Fibroblast of lung (primary cell): ENCODE data around the gene NKAIN4. TPM values are rescaled to one million over a fixed set of nuclear protein-coding genes. Genes with fewer than 3 reads are reported as not detected.

Source experiments
- DNase-seq, 2 donors: peaks; one replicate each; pipeline versions ENCODE4 v3.0.0 to v3.0.0-alpha.2; 2010; ENCODE audit warnings: low read depth in 2 of 2
- H2AFZ ChIP-seq: 2 replicates; pipeline ENCODE4 v1.5.1; 2012; ENCODE audit warnings: low read length, control low read depth, inconsistent platforms
- H3K27ac ChIP-seq: 2 replicates; pipeline ENCODE4 v1.5.1; 2011; ENCODE audit warnings: low read length, control low read depth; ENCODE audit not compliant: insufficient read depth
- H3K27me3 ChIP-seq: 2 replicates; pipeline ENCODE4 v1.5.1; 2011; ENCODE audit warnings: mild to moderate bottlenecking, low read length; ENCODE audit not compliant: control insufficient read depth, insufficient read depth
- H3K36me3 ChIP-seq: 2 replicates; pipeline ENCODE4 v1.5.1; 2011; ENCODE audit warnings: low read length; ENCODE audit not compliant: control insufficient read depth, insufficient read depth
- H3K4me1 ChIP-seq: 2 replicates; pipeline ENCODE4 v1.5.1; 2011; ENCODE audit warnings: low read length; ENCODE audit not compliant: control insufficient read depth, insufficient read depth; ENCODE audit errors: extremely low read depth
- H3K4me2 ChIP-seq: 2 replicates; pipeline ENCODE4 v1.5.1; 2011; ENCODE audit warnings: low read length, control low read depth; ENCODE audit not compliant: insufficient read depth; ENCODE audit errors: extremely low read depth
- H3K4me3 ChIP-seq, 4 experiments: fragments of 200-600 bp in 1 of 4; sonication (generic) in 1 of 4; replicated peaks in 1 of 4; 2 replicates each; pipeline ENCODE4 v1.5.1; 2011 to 2016; ENCODE audit warnings: low read length in 4 of 4, low read depth in 3 of 4, mild to moderate bottlenecking in 3 of 4, control low read depth in 2 of 4, inconsistent platforms in 1 of 4, mixed read lengths in 1 of 4; ENCODE audit not compliant: insufficient read depth in 1 of 4; ENCODE audit errors: control extremely low read depth in 1 of 4
- H3K79me2 ChIP-seq: 2 replicates; pipeline ENCODE4 v1.5.1; 2012; ENCODE audit warnings: mild to moderate bottlenecking, low read length, inconsistent platforms; ENCODE audit not compliant: control insufficient read depth, insufficient read depth
- H3K9ac ChIP-seq: 2 replicates; pipeline ENCODE4 v1.5.1; 2011; ENCODE audit warnings: mild to moderate bottlenecking, low read length, control low read depth; ENCODE audit not compliant: insufficient read depth
- H3K9me3 ChIP-seq: 2 replicates; pipeline ENCODE4 v1.5.1; 2012; ENCODE audit warnings: low read depth, low read length; ENCODE audit not compliant: control insufficient read depth, insufficient read depth
- H4K20me1 ChIP-seq: 2 replicates; pipeline ENCODE4 v1.5.1; 2011; ENCODE audit warnings: low read length; ENCODE audit not compliant: control insufficient read depth, insufficient read depth; ENCODE audit errors: extremely low read depth
- CTCF ChIP-seq, 2 donors: IDR thresholded peaks in 1 of 2; conservative IDR thresholded peaks in 1 of 2; 1 replicate in 1 of 2; 2 replicates in 1 of 2; pipeline ENCODE4 v1.5.1; 2011 to 2012; ENCODE audit warnings: low read length in 2 of 2, control low read depth in 1 of 2, inconsistent platforms in 1 of 2, low read depth in 1 of 2, mild to moderate bottlenecking in 1 of 2
- EZH2 ChIP-seq: IDR thresholded peaks from 2 replicates; pipeline ENCODE4 v1.5.1; 2012; ENCODE audit warnings: low read length, control low read depth, mild to moderate bottlenecking; ENCODE audit errors: missing control alignments
- polyA plus RNA-seq, 2 donors: library from polyadenylated mRNA; depleted of rRNA in 1 of 2; stranded (reverse) in 1 of 2; unstranded in 1 of 2; fragments of >200 nt; gene quantifications; 2 replicates each; pipeline ENCODE4 v1.2.1, GENCODE V29; 2011 to 2012; ENCODE audit warnings: missing spikeins in 1 of 2
- total RNA-seq: library from RNA; depleted of rRNA; stranded (reverse); fragments of >200 nt; gene quantifications from 2 replicates; pipeline ENCODE4 v1.2.1, GENCODE V29; 2014

Gene NKAIN4
- total and polyA plus RNA-seq, 2 donors (not counting 1 experiment from before 2014, with no cell fraction given), result not detected

GRCh38 chr20:63226042-63226943 lies 28.0 kb downstream of the NKAIN4 start:
- peaks cover 7% of the 10 kb centered on the region for H3K4me1 ChIP-seq
- peak in 1 of 2 donors; percentile 43 for DNase-seq
- no peaks in the 10 kb centered on the region for H3K36me3 ChIP-seq
- no peak overlapping the region for H2AFZ ChIP-seq
- no peak overlapping the region for H3K9ac ChIP-seq
- no peak for TF ChIP-seq CTCF (conservative IDR thresholded peaks at IDR 0.05 in 1 of 2, IDR thresholded peaks at IDR 0.05 in 1 of 2; ENCODE audit: low read depth in 1 of 2, low read length in 2 of 2)
- no peak for TF ChIP-seq EZH2
- no peak overlapping the region for H3K4me2 ChIP-seq
- no peak overlapping the region for H3K4me3 ChIP-seq
- H3K27ac ChIP-seq, result no peak overlapping the region
- no peaks in the 10 kb centered on the region for H4K20me1 ChIP-seq
- peaks cover 6% of the 10 kb centered on the region for H3K27me3 ChIP-seq
- H3K9me3 ChIP-seq, result no peaks in the 10 kb centered on the region
- no peaks in the 10 kb centered on the region for H3K79me2 ChIP-seq

- no peaks in the 10 kb centered on the region for H3K36me3 ChIP-seq
- peak in 1 of 2 donors; percentile 26 for DNase-seq
- no peaks in the 10 kb centered on the region for H3K79me2 ChIP-seq
- no peak overlapping the region for H3K4me3 ChIP-seq
- peaks cover 13% of the 10 kb centered on the region for H3K27me3 ChIP-seq
- H3K9me3 ChIP-seq, result no peaks in the 10 kb centered on the region
- no peak overlapping the region for H2AFZ ChIP-seq
- H3K9ac ChIP-seq, result no peak overlapping the region
- H3K4me1 ChIP-seq, result peaks cover 2% of the 10 kb centered on the region
- no peak overlapping the region for H3K27ac ChIP-seq
- no peak overlapping the region for H3K4me2 ChIP-seq
- no peaks in the 10 kb centered on the region for H4K20me1 ChIP-seq
- TF ChIP-seq EZH2, result no peak
- TF ChIP-seq CTCF (conservative IDR thresholded peaks at IDR 0.05 in 1 of 2, IDR thresholded peaks at IDR 0.05 in 1 of 2; ENCODE audit: low read depth in 1 of 2, low read length in 2 of 2), result no peak
These were observed 29.2 kb downstream of the NKAIN4 start for GRCh38 chr20:63225082-63225454.

DNA sequence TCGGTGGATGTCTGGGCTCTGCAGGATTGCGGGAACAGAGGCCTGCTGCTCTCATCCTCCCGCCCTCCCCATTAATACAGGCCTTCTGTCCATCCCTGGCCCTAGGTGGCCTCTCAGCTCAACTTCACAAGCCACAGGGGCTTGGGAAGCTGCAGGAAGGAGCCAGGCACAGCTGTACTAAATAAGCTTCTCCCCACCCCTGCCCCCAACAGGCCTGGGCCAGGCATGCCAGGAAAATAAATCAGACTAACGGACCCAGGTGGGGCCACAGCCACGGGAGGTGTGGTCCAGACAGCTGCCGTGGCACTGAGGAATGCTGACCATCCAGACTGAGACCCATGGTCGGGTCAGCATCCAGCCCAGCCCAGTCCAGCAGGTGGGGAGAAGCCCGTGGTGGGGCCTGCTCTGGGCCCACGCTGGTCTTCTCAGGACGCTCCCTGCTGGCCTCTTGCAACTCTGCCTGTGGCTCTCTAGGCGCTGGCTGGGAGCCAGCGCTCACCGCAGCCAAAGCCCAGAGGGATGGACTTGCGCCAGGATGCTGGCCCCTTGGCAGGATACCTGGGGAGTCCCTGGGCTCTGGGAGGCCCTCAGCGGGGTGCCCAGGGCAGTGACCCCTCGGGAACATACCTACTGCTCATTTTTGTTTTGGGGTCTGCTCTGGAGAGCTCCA lies 29.7 kb downstream of the NKAIN4 start:
- DNase-seq, result peak; percentile 51 to 77
- H3K9ac ChIP-seq, result no peak overlapping the region
- H2AFZ ChIP-seq, result no peak overlapping the region

More for the DNA sequence above, 29.7 kb downstream of the NKAIN4 start:
- Histone ChIP-seq H3K27me3 (peaks cover 11% of the 10 kb centered on the region), H3K4me3 (no peak overlapping the region), H3K79me2 (no peaks in the 10 kb centered on the region), H3K9me3 (no peaks in the 10 kb centered on the region), H3K36me3 (no peaks in the 10 kb centered on the region), H4K20me1 (no peaks in the 10 kb centered on the region), H3K4me1 (peaks cover 2% of the 10 kb centered on the region), H3K27ac (no peak overlapping the region), H3K4me2 (no peak overlapping the region)
- TF ChIP-seq EZH2 (no peak), CTCF (conservative IDR thresholded peaks at IDR 0.05 in 1 of 2, IDR thresholded peaks at IDR 0.05 in 1 of 2; ENCODE audit: low read depth in 1 of 2, low read length in 2 of 2) (peak in 1 of 2 donors; percentile 29)
